Osteocyte (in vitro differentiated cells): ENCODE data around the gene LYVE1. TPM values are rescaled to one million over a fixed set of nuclear protein-coding genes. Genes with fewer than 3 reads are reported as not detected.

Source experiments
- DNase-seq: peaks from one replicate; pipeline ENCODE4 v3.0.0; 2021; ENCODE audit warnings: mixed read lengths; ENCODE audit not compliant: unreplicated experiment; ENCODE audit errors: extremely low spot score
- H3K27ac Mint-ChIP-seq: one replicate; pipeline ENCODE4 v1.8.0; 2021; ENCODE audit warnings: mild to moderate bottlenecking, mixed read lengths; ENCODE audit not compliant: unreplicated experiment
- H3K27me3 Mint-ChIP-seq: one replicate; pipeline ENCODE4 v1.8.0; 2021; ENCODE audit warnings: mixed read lengths; ENCODE audit not compliant: unreplicated experiment
- H3K36me3 Mint-ChIP-seq: one replicate; pipeline ENCODE4 v1.8.0; 2021; ENCODE audit warnings: mixed read lengths; ENCODE audit not compliant: unreplicated experiment
- H3K4me1 Mint-ChIP-seq: one replicate; pipeline ENCODE4 v1.8.0; 2021; ENCODE audit warnings: mixed read lengths; ENCODE audit not compliant: unreplicated experiment
- H3K4me3 Mint-ChIP-seq: one replicate; pipeline ENCODE4 v1.8.0; 2021; ENCODE audit warnings: mild to moderate bottlenecking, moderate library complexity, mixed read lengths; ENCODE audit not compliant: unreplicated experiment
- H3K9me3 Mint-ChIP-seq: one replicate; pipeline ENCODE4 v1.8.0; 2021; ENCODE audit warnings: mixed read lengths; ENCODE audit not compliant: unreplicated experiment
- total RNA-seq: library from RNA; stranded (reverse); gene quantifications from 2 replicates; pipeline ENCODE4 v1.2.1, GENCODE V29; 2021
- TF ChIP-seq, protein P1 (sequence below): fragments of 200-600 bp; sonication (generic); IDR thresholded peaks from 2 replicates; pipeline ENCODE4 v1.5.0; 2021; ENCODE audit warnings: antibody characterized with exemption, mild to moderate bottlenecking, moderate library complexity

LYVE1 gene
- total RNA-seq, 1 donor from 2014 or later, result 1.5 TPM

- H3K27me3 Mint-ChIP-seq, result no peaks in the 10 kb centered on the region
Measured at GRCh38 chr11:10576035-10576398, 7.6 kb upstream of the LYVE1 start.

DNA sequence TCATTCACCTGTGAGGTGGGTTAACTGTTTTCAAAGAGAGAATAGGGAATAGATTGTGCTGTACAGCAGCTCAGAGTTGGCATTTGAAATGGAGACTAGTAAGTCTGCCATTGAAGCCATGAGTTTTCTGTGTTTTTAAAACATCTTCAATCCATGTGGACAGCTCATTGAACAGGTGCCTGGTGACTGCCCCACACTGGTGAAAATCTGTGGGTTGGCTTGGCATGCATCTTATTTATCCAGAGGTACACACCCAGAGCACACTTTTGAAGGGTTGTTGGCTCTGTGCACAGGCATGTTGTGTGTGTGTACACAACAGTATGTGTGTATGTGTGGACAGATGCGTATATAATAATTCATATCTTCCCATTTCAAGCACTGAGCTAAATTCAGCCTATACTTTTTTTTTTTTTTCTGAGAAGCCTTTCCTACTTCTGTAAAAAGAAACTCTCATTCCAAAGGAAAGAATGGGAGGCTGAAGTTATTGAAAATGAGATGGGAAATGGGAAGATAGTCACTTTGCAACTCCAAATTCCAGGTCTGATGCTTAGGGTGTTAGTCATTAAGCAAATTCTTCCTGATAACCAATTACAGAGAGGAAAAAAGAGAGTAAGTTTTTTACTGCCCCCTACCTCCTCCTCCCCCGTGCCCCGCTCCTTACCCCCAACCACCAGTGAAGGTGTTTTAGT, 7.0 kb upstream of the LYVE1 start:
- H3K4me3 Mint-ChIP-seq, result no peak overlapping the region
- no peak for DNase-seq
- H3K27me3 Mint-ChIP-seq, result no peaks in the 10 kb centered on the region
- TF ChIP-seq, protein P1, sequence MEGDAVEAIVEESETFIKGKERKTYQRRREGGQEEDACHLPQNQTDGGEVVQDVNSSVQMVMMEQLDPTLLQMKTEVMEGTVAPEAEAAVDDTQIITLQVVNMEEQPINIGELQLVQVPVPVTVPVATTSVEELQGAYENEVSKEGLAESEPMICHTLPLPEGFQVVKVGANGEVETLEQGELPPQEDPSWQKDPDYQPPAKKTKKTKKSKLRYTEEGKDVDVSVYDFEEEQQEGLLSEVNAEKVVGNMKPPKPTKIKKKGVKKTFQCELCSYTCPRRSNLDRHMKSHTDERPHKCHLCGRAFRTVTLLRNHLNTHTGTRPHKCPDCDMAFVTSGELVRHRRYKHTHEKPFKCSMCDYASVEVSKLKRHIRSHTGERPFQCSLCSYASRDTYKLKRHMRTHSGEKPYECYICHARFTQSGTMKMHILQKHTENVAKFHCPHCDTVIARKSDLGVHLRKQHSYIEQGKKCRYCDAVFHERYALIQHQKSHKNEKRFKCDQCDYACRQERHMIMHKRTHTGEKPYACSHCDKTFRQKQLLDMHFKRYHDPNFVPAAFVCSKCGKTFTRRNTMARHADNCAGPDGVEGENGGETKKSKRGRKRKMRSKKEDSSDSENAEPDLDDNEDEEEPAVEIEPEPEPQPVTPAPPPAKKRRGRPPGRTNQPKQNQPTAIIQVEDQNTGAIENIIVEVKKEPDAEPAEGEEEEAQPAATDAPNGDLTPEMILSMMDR, result no peak
- H3K36me3 Mint-ChIP-seq, result peaks cover 36% of the 10 kb centered on the region
- no peaks in the 10 kb centered on the region for H3K4me1 Mint-ChIP-seq
- H3K27ac Mint-ChIP-seq, result no peak overlapping the region
- no peaks in the 10 kb centered on the region for H3K9me3 Mint-ChIP-seq

More at GRCh38 chr11:10576035-10576398, 7.6 kb upstream of the LYVE1 start:
- TF ChIP-seq, protein P1, result no peak
- no peaks in the 10 kb centered on the region for H3K9me3 Mint-ChIP-seq
- no peak for DNase-seq
- no peaks in the 10 kb centered on the region for H3K4me1 Mint-ChIP-seq
- peaks cover 38% of the 10 kb centered on the region for H3K36me3 Mint-ChIP-seq
- H3K4me3 Mint-ChIP-seq, result no peak overlapping the region
- no peak overlapping the region for H3K27ac Mint-ChIP-seq

GRCh38 chr11:10573556-10573955, 5.1 kb upstream of the LYVE1 start:
- peaks cover 27% of the 10 kb centered on the region for H3K36me3 Mint-ChIP-seq
- H3K4me3 Mint-ChIP-seq, result no peak overlapping the region
- H3K4me1 Mint-ChIP-seq, result peaks cover 11% of the 10 kb centered on the region
- no peak for DNase-seq
- TF ChIP-seq, protein P1, result no peak
- H3K27me3 Mint-ChIP-seq, result no peaks in the 10 kb centered on the region
- no peak overlapping the region for H3K27ac Mint-ChIP-seq
- H3K9me3 Mint-ChIP-seq, result no peaks in the 10 kb centered on the region

- Mint-ChIP-seq H3K36me3 (peaks cover 24% of the 10 kb centered on the region), H3K9me3 (no peaks in the 10 kb centered on the region), H3K27me3 (no peaks in the 10 kb centered on the region), H3K4me1 (peaks cover 14% of the 10 kb centered on the region), H3K27ac (no peak overlapping the region), H3K4me3 (no peak overlapping the region)
- TF ChIP-seq, protein P1, result no peak
- no peak for DNase-seq
Measured at GRCh38 chr11:10573028-10573427, 4.6 kb upstream of the LYVE1 start.

DNA sequence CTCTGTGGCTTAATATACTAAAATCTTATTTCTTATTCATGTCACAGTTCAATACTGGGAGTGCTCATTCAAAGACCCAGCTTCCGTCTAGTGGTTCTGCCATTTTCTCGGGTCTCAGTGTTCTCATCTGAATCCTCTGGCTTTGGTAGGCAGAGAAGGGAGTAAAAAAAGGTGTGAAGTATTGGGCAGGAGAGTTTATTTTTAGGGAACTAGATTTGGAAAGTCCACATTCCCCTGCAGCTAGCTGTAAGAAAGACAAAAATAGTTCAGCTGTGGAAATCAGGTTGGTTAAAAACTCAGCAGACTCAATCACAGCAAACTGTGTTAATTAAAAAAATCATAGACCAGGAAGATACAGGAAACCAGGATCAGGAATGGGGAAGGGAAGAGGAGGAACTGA, 4.1 kb upstream of the LYVE1 start:
- no peak overlapping the region for H3K4me3 Mint-ChIP-seq
- no peaks in the 10 kb centered on the region for H3K27me3 Mint-ChIP-seq
- H3K36me3 Mint-ChIP-seq, result peaks cover 22% of the 10 kb centered on the region
- peaks cover 18% of the 10 kb centered on the region for H3K4me1 Mint-ChIP-seq
- DNase-seq, result no peak
- TF ChIP-seq, protein P1, result no peak
- no peaks in the 10 kb centered on the region for H3K9me3 Mint-ChIP-seq
- H3K27ac Mint-ChIP-seq, result no peak overlapping the region
